Prostate gland (tissue), 2 donors: ENCODE results near the gene MS4A13.

ENCODE experiments used
- POLR2AphosphoS5 ChIP-seq: sonication (generic); formaldehyde crosslinking; IDR thresholded peaks from one replicate; pipeline ENCODE4 v1.6.1; 2017; ENCODE audit warnings: antibody characterized with exemption
- TF ChIP-seq, protein P1 (sequence below), 4 experiments: fragments of 200-600 bp in 2 of 4; fragments of 450-650 bp in 2 of 4; sonication (generic) in 2 of 4; IDR thresholded peaks; 1 replicate in 3 of 4; 2 replicates in 1 of 4; pipeline ENCODE4 v1.5.1; 2016 to 2019; ENCODE audit warnings: antibody characterized with exemption in 4 of 4, mild to moderate bottlenecking in 2 of 4, moderate library complexity in 2 of 4

DNA sequence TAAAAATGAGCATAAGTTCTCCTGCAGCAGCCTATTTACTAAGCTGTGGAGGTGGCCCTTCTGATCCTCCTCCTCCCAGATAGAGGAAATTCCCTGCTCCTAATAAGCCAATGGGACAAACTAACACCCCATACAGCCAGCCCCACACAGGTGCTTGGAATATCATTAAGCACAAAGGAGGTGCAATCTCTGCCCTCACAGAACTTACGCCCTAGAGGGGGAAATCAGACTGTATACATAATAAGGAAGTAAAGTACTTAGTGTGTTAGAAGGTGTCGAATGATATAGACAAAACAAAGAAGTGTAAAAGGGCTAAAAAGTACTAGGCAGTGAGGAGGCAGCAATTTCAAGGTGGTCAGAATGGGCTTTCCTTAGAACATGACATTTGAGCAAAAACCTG is 16.8 kb upstream of the MS4A13 start:
- no peak for TF ChIP-seq POLR2AphosphoS5
- TF ChIP-seq, protein P1, sequence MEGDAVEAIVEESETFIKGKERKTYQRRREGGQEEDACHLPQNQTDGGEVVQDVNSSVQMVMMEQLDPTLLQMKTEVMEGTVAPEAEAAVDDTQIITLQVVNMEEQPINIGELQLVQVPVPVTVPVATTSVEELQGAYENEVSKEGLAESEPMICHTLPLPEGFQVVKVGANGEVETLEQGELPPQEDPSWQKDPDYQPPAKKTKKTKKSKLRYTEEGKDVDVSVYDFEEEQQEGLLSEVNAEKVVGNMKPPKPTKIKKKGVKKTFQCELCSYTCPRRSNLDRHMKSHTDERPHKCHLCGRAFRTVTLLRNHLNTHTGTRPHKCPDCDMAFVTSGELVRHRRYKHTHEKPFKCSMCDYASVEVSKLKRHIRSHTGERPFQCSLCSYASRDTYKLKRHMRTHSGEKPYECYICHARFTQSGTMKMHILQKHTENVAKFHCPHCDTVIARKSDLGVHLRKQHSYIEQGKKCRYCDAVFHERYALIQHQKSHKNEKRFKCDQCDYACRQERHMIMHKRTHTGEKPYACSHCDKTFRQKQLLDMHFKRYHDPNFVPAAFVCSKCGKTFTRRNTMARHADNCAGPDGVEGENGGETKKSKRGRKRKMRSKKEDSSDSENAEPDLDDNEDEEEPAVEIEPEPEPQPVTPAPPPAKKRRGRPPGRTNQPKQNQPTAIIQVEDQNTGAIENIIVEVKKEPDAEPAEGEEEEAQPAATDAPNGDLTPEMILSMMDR (IDR thresholded peaks at IDR 0.05): no peak
